ENCODE data around the gene FER1L5.

FER1L5 gene

DNA sequence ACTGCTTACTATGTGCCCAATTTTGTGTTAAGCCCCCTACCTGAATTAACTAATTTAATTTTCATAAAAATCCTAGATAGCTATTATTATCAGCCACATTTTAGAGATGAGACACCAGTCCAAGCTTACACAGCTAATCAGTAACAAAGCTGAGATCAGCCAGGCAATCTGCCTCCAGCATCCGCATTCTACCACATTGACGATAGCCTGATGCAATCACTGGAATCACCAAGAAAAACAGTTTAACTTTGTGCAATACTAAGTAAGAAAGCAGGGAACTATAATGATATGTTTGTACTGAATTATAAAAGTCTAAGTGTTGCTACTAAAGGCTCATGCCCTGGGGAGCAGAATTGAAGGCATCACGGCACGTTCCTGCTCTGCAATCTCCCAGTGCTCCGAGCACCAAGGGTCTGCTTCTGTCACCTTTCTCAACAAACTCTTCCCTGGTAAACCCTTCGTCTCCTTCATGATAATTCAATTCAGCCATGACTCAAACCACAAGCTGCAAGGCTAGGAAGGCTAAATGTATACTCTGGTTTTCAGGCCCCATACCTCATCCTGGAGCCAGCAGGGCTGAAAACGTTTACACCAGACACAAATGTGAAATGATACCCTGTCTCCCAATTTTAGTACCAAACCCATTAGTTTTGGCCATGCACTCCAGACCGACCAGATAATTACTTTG, 23.8 kb upstream of the FER1L5 start:
- Histone ChIP-seq H3K18ac (ENCODE audit: low read length) (no peak overlapping the region), H2AK5ac (ENCODE audit: low read length) (no peak overlapping the region), H3K4ac (ENCODE audit: low read depth, low read length) (no peak overlapping the region), H3K23ac (ENCODE audit: low read length) (no peak overlapping the region), H3K4me2 (ENCODE audit: low read length) (no peak overlapping the region), H3K27ac (ENCODE audit: low read depth, low read length) (no peak overlapping the region), H3K4me3 (ENCODE audit: low read depth, low read length) (no peak overlapping the region), H3K4me1 (ENCODE audit: control insufficient read depth in 1 of 2, insufficient read depth in 2 of 2, low read length in 2 of 2) (no peaks in the 10 kb centered on the region), H2BK12ac (ENCODE audit: low read length) (no peak overlapping the region), H3K79me2 (ENCODE audit: control insufficient read depth, insufficient read depth, low read length, poor library complexity) (no peaks in the 10 kb centered on the region), H2AFZ (ENCODE audit: insufficient read depth, low read length, poor library complexity) (no peak overlapping the region), H3K79me1 (ENCODE audit: low read length) (no peaks in the 10 kb centered on the region), H3K9me3 (ENCODE audit: insufficient read depth, low read depth, low read length) (no peaks in the 10 kb centered on the region), H2BK120ac (ENCODE audit: insufficient read depth, low read length, poor library complexity) (no peak overlapping the region), H3K9ac (ENCODE audit: low read length) (no peak overlapping the region), H4K8ac (ENCODE audit: low read depth, low read length) (no peak overlapping the region), H4K91ac (ENCODE audit: low read depth, low read length) (no peak overlapping the region), H2BK5ac (ENCODE audit: low read depth, low read length, poor library complexity) (no peak overlapping the region), H3K36me3 (ENCODE audit: control insufficient read depth in 1 of 2, insufficient read depth in 2 of 2, low read length in 2 of 2) (peaks cover 16 to 18% of the 10 kb centered on the region in 2 experiments), H3K14ac (ENCODE audit: low read length) (no peak overlapping the region), H3K27me3 (ENCODE audit: insufficient read depth, low read length) (no peaks in the 10 kb centered on the region), H4K12ac (ENCODE audit: low read depth, low read length) (no peak overlapping the region)
- no CpG with 5 or more reads among the region's 8 CpGs for WGBS (ENCODE audit: extremely low coverage, insufficient coverage, insufficient read length)
- DNase-seq = peak; percentile 81 to 92

- no peak overlapping the region for H3K4me2 ChIP-seq (ENCODE audit: low read length)
- H3K27ac ChIP-seq (ENCODE audit: low read depth, low read length) = no peak overlapping the region
- no CpG with 5 or more reads among the region's 3 CpGs for WGBS (ENCODE audit: extremely low coverage, insufficient coverage, insufficient read length)
- H3K27me3 ChIP-seq (ENCODE audit: insufficient read depth, low read length) = no peaks in the 10 kb centered on the region
- no peak overlapping the region for H3K9ac ChIP-seq (ENCODE audit: low read length)
- no peak overlapping the region for H2AFZ ChIP-seq (ENCODE audit: insufficient read depth, low read length, poor library complexity)
- H3K23ac ChIP-seq (ENCODE audit: low read length) = no peak overlapping the region
- H2BK5ac ChIP-seq (ENCODE audit: low read depth, low read length, poor library complexity) = no peak overlapping the region
- no peak overlapping the region for H4K8ac ChIP-seq (ENCODE audit: low read depth, low read length)
- no peaks in the 10 kb centered on the region for H3K4me1 ChIP-seq (ENCODE audit: control insufficient read depth in 1 of 2, insufficient read depth in 2 of 2, low read length in 2 of 2)
- no peaks in the 10 kb centered on the region for H3K9me3 ChIP-seq (ENCODE audit: insufficient read depth, low read depth, low read length)
- no peak overlapping the region for H2BK120ac ChIP-seq (ENCODE audit: insufficient read depth, low read length, poor library complexity)
- no peak overlapping the region for H2BK12ac ChIP-seq (ENCODE audit: low read length)
- H3K4me3 ChIP-seq (ENCODE audit: low read depth, low read length) = no peak overlapping the region
- H2AK5ac ChIP-seq (ENCODE audit: low read length) = no peak overlapping the region
- no peaks in the 10 kb centered on the region for H3K79me1 ChIP-seq (ENCODE audit: low read length)
- no peak overlapping the region for H3K18ac ChIP-seq (ENCODE audit: low read length)
- no peak overlapping the region for H4K91ac ChIP-seq (ENCODE audit: low read depth, low read length)
- H4K12ac ChIP-seq (ENCODE audit: low read depth, low read length) = no peak overlapping the region
- H3K79me2 ChIP-seq (ENCODE audit: control insufficient read depth, insufficient read depth, low read length, poor library complexity) = no peaks in the 10 kb centered on the region
- H3K36me3 ChIP-seq (ENCODE audit: control insufficient read depth in 1 of 2, insufficient read depth in 2 of 2, low read length in 2 of 2) = peaks cover 10% of the 10 kb centered on the region in 2 experiments
- no peak for DNase-seq
- H3K4ac ChIP-seq (ENCODE audit: low read depth, low read length) = no peak overlapping the region
- H3K14ac ChIP-seq (ENCODE audit: low read length) = no peak overlapping the region
Measured at GRCh38 chr2:96622544-96622943, 20.0 kb upstream of the FER1L5 start.

- Histone ChIP-seq H3K14ac (ENCODE audit: low read length) (no peak overlapping the region), H3K18ac (ENCODE audit: low read length) (no peak overlapping the region), H2BK5ac (ENCODE audit: low read depth, low read length, poor library complexity) (no peak overlapping the region), H3K9me3 (ENCODE audit: insufficient read depth, low read depth, low read length) (no peaks in the 10 kb centered on the region), H4K91ac (ENCODE audit: low read depth, low read length) (no peak overlapping the region), H2BK12ac (ENCODE audit: low read length) (no peak overlapping the region), H4K8ac (ENCODE audit: low read depth, low read length) (no peak overlapping the region), H2BK120ac (ENCODE audit: insufficient read depth, low read length, poor library complexity) (no peak overlapping the region), H3K9ac (ENCODE audit: low read length) (no peak overlapping the region), H3K27ac (ENCODE audit: low read depth, low read length) (no peak overlapping the region), H3K4me1 (ENCODE audit: control insufficient read depth in 1 of 2, insufficient read depth in 2 of 2, low read length in 2 of 2) (no peaks in the 10 kb centered on the region), H3K4me2 (ENCODE audit: low read length) (no peak overlapping the region), H3K79me1 (ENCODE audit: low read length) (no peaks in the 10 kb centered on the region), H2AK5ac (ENCODE audit: low read length) (no peak overlapping the region), H3K27me3 (ENCODE audit: insufficient read depth, low read length) (no peaks in the 10 kb centered on the region), H4K12ac (ENCODE audit: low read depth, low read length) (no peak overlapping the region), H3K4ac (ENCODE audit: low read depth, low read length) (no peak overlapping the region), H3K23ac (ENCODE audit: low read length) (no peak overlapping the region), H2AFZ (ENCODE audit: insufficient read depth, low read length, poor library complexity) (no peak overlapping the region), H3K79me2 (ENCODE audit: control insufficient read depth, insufficient read depth, low read length, poor library complexity) (no peaks in the 10 kb centered on the region), H3K4me3 (ENCODE audit: low read depth, low read length) (no peak overlapping the region), H3K36me3 (ENCODE audit: control insufficient read depth in 1 of 2, insufficient read depth in 2 of 2, low read length in 2 of 2) (peaks cover 9 to 13% of the 10 kb centered on the region in 2 experiments)
- WGBS (ENCODE audit: extremely low coverage, insufficient coverage, insufficient read length) = no CpG with 5 or more reads among the region's 3 CpGs
- peak in 1 of 2 donors; percentile 31 for DNase-seq
Measured at GRCh38 chr2:96623116-96623515, 19.4 kb upstream of the FER1L5 start.

- Histone ChIP-seq H3K79me2 (ENCODE audit: control insufficient read depth, insufficient read depth, low read length, poor library complexity) (no peaks in the 10 kb centered on the region), H3K4me1 (ENCODE audit: control insufficient read depth in 1 of 2, insufficient read depth in 2 of 2, low read length in 2 of 2) (no peaks in the 10 kb centered on the region), H3K27ac (ENCODE audit: low read depth, low read length) (no peak overlapping the region), H3K9ac (ENCODE audit: low read length) (no peak overlapping the region), H3K14ac (ENCODE audit: low read length) (no peak overlapping the region), H4K91ac (ENCODE audit: low read depth, low read length) (no peak overlapping the region), H2BK12ac (ENCODE audit: low read length) (no peak overlapping the region), H3K23ac (ENCODE audit: low read length) (no peak overlapping the region), H2BK5ac (ENCODE audit: low read depth, low read length, poor library complexity) (no peak overlapping the region), H3K18ac (ENCODE audit: low read length) (no peak overlapping the region), H3K4me2 (ENCODE audit: low read length) (no peak overlapping the region), H2BK120ac (ENCODE audit: insufficient read depth, low read length, poor library complexity) (no peak overlapping the region), H4K12ac (ENCODE audit: low read depth, low read length) (no peak overlapping the region), H3K4ac (ENCODE audit: low read depth, low read length) (no peak overlapping the region), H2AK5ac (ENCODE audit: low read length) (no peak overlapping the region), H3K79me1 (ENCODE audit: low read length) (no peaks in the 10 kb centered on the region), H3K27me3 (ENCODE audit: insufficient read depth, low read length) (no peaks in the 10 kb centered on the region), H2AFZ (ENCODE audit: insufficient read depth, low read length, poor library complexity) (no peak overlapping the region), H3K9me3 (ENCODE audit: insufficient read depth, low read depth, low read length) (no peaks in the 10 kb centered on the region), H3K36me3 (ENCODE audit: control insufficient read depth in 1 of 2, insufficient read depth in 2 of 2, low read length in 2 of 2) (peaks cover 2 to 9% of the 10 kb centered on the region in 2 experiments), H4K8ac (ENCODE audit: low read depth, low read length) (no peak overlapping the region), H3K4me3 (ENCODE audit: low read depth, low read length) (no peak overlapping the region)
- WGBS (ENCODE audit: extremely low coverage, insufficient coverage, insufficient read length) = no CpG with 5 or more reads among the region's 5 CpGs
- DNase-seq = peak in 1 of 2 donors; percentile 38
Measured at GRCh38 chr2:96625571-96626552, 16.7 kb upstream of the FER1L5 start.

All from trophoblast cell (in vitro differentiated cells and primary cell).